Measurements from ENCODE around the gene ONECUT1. TPM values are rescaled to one million over a fixed set of nuclear protein-coding genes. Genes with fewer than 3 reads are reported as not detected.

The ONECUT1 gene
- total and polyA plus RNA-seq, 2 of the 8 experiments (the other 6 are each of a cell fraction or from before 2014, with no cell fraction given) = 0.65 to 6.4 TPM

DNA sequence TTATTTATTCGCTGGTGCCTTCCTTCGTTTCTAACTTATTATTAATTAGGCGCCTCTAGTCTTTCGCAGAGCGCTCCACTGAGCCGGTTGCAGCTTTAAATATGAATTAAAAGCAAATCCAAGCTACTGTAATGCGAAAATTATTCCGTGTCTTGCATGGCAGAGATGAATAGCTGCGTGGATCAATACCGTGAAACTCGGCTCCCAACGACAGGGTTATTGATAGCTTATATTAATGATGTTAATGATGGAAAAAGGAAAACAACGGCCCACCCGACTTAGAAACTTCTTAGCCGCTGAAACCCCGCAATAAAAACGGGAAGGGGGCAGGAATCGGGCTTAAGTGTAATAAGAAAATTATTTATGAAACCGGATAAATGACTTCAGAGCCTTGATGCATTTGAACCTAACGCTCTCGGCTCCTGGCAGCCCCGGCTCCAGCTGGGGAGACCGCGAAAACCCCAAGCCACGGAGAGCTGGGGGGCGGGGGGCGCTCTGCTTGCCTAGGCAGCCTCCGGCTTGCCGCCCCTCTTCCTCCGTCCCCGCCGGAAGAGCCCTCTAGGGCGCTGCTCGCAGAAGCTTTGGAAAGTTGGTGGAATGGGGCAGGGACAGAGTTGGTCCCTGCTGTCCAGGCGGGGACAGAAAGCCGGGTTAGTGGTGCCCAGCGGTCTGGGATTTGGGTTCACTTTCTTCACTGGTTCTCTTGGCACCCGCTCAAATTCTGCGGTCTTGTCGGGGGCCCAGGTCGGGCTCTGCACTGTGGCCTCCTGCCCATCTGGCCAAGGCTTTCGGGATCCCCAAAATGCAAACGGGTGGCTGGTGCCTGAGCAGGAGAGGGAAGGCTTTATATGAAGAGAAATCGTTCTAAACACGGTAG, 7.7 kb upstream of the ONECUT1 start (continued):
- no peak for TF ChIP-seq JUN (IDR thresholded peaks at IDR 0.05; ENCODE audit: low read depth, low read length)
- no peak for TF ChIP-seq ASH2L (IDR thresholded peaks at IDR 0.05; ENCODE audit: low read length)
- peak; percentile 72 for TF ChIP-seq SUZ12 (IDR thresholded peaks at IDR 0.05; ENCODE audit: low read length)
- no peak for TF ChIP-seq CHD2 (IDR thresholded peaks at IDR 0.05; ENCODE audit: low read length)
- TF ChIP-seq CBX8 (IDR thresholded peaks at IDR 0.05; ENCODE audit: borderline replicate concordance, low read depth, low read length) = no peak
